Measurements from ENCODE around the gene CFAP43. TPM values are rescaled to one million over a fixed set of nuclear protein-coding genes. Genes with fewer than 3 reads are reported as not detected.

Gene CFAP43
- total RNA-seq, 1 donor from 2014 or later, result not detected

DNA sequence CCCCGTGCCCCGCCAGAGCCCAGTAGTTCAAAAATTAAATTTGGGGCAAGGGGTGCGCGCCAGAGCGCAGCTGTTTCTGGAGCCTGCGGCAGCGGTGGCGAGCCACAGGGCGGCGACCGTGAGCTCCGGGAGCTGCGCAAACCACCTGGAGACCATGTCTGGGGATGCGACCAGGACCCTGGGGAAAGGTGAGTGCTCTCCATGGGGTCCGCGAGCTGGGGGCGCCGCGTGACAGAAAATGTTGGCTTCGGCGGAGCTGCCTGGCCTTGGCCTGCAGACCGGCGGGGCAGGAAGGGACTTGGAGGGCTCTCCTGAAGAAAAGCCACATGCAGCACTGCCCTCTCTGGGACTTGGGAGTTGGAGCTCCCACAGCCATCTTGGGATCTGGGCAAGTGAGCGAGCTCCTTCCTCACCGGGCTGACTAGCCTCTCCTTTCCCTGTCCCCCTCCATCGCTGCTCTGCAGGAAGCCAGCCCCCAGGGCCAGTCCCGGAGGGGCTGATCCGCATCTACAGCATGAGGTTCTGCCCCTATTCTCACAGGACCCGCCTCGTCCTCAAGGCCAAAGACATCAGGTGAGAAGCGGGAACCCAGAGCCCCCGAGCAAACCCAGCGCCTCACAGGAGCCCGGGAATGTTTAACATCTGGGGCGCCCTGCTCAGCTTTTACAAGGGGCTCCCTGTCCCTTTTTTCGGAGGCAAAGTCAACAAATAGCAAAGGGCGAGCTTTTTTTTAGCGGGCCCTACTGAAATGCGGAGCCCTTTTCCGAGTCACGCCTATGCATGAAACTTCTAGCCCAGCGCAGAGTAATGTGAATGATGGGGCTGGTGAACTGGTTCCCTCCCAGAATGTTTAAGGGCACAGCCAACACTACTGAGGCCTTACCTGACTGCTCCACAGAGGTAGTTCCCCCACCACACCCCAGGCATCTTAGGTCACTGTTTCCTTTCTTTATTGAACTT lies 42.9 kb upstream of the CFAP43 start:
- peaks cover 6% of the 10 kb centered on the region for H3K4me1 ChIP-seq
- no peaks in the 10 kb centered on the region for H3K36me3 ChIP-seq
- no peak for DNase-seq
- H3K9me3 ChIP-seq (replicated peaks), result no peaks in the 10 kb centered on the region
- H3K27me3 ChIP-seq (ENCODE audit: low read depth), result peaks cover 10% of the 10 kb centered on the region
- TF ChIP-seq, protein P1, sequence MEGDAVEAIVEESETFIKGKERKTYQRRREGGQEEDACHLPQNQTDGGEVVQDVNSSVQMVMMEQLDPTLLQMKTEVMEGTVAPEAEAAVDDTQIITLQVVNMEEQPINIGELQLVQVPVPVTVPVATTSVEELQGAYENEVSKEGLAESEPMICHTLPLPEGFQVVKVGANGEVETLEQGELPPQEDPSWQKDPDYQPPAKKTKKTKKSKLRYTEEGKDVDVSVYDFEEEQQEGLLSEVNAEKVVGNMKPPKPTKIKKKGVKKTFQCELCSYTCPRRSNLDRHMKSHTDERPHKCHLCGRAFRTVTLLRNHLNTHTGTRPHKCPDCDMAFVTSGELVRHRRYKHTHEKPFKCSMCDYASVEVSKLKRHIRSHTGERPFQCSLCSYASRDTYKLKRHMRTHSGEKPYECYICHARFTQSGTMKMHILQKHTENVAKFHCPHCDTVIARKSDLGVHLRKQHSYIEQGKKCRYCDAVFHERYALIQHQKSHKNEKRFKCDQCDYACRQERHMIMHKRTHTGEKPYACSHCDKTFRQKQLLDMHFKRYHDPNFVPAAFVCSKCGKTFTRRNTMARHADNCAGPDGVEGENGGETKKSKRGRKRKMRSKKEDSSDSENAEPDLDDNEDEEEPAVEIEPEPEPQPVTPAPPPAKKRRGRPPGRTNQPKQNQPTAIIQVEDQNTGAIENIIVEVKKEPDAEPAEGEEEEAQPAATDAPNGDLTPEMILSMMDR (IDR thresholded peaks at IDR 0.05; ENCODE audit: borderline replicate concordance), result peak; percentile 84
- intact Hi-C loops (cut with micrococcal nuclease), result no loop called here
- H3K27ac ChIP-seq (replicated peaks), result no peak overlapping the region
- no peak overlapping the region for H3K4me3 ChIP-seq

GRCh38 chr10:104273899-104274575 lies 41.9 kb upstream of the CFAP43 start:
- H3K4me3 ChIP-seq, result no peak overlapping the region
- DNase-seq, result no peak
- H3K9me3 ChIP-seq (replicated peaks), result no peaks in the 10 kb centered on the region
- no peak overlapping the region for H3K27ac ChIP-seq (replicated peaks)
- no peaks in the 10 kb centered on the region for H3K36me3 ChIP-seq
- peaks cover 12% of the 10 kb centered on the region for H3K4me1 ChIP-seq
- intact Hi-C loops (cut with micrococcal nuclease), result no loop called here
- TF ChIP-seq, protein P1 (IDR thresholded peaks at IDR 0.05; ENCODE audit: borderline replicate concordance), result no peak
- H3K27me3 ChIP-seq (ENCODE audit: low read depth), result peaks cover 10% of the 10 kb centered on the region

DNA sequence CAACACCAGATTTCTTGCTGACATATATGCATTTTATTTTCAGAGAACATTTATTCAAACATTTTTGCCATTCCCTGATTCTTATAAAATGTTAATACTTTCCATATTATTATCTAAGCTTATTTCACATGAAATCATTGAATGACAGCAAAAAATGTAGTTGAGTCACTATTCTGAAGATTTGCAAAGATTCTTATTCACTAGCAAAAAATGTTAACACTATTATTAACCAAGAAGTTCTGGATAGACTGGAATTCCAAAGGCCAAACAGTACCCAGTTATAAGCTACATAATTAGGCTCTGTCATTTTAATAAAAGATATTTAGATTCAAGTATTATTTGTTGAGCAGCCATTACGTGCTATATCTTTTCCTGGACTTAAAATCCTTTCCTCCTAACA lies 41.1 kb upstream of the CFAP43 start:
- peaks cover 10% of the 10 kb centered on the region for H3K27me3 ChIP-seq (ENCODE audit: low read depth)

GRCh38 chr10:104268713-104269645 lies 36.8 kb upstream of the CFAP43 start, which contains the start of gene GSTO2:
Gene GSTO2 (plus strand): TSS chr10:104269184. CDS start chr10:104274916, 5,732 bp downstream.
- Histone ChIP-seq H3K9me3 (replicated peaks) (no peaks in the 10 kb centered on the region), H3K4me1 (peaks cover 26% of the 10 kb centered on the region), H3K36me3 (peaks cover 42% of the 10 kb centered on the region), H3K27me3 (ENCODE audit: low read depth) (no peaks in the 10 kb centered on the region), H3K27ac (replicated peaks) (peak within 1 kb of the TSS; percentile 86), H3K4me3 (peak within 1 kb of the TSS; percentile 80)
- TF ChIP-seq, protein P1 (IDR thresholded peaks at IDR 0.05; ENCODE audit: borderline replicate concordance), result no peak
- intact Hi-C loops (cut with micrococcal nuclease), result no loop called here
- peak; percentile 99 for DNase-seq

More for the DNA sequence above, 41.1 kb upstream of the CFAP43 start:
- DNase-seq, result no peak
- H3K4me1 ChIP-seq, result peaks cover 17% of the 10 kb centered on the region
- intact Hi-C loops (cut with micrococcal nuclease), result no loop called here
- H3K4me3 ChIP-seq, result no peak overlapping the region
- no peak overlapping the region for H3K27ac ChIP-seq (replicated peaks)
- TF ChIP-seq, protein P1 (IDR thresholded peaks at IDR 0.05; ENCODE audit: borderline replicate concordance), result no peak
- H3K9me3 ChIP-seq (replicated peaks), result no peaks in the 10 kb centered on the region
- H3K36me3 ChIP-seq, result no peaks in the 10 kb centered on the region

DNA sequence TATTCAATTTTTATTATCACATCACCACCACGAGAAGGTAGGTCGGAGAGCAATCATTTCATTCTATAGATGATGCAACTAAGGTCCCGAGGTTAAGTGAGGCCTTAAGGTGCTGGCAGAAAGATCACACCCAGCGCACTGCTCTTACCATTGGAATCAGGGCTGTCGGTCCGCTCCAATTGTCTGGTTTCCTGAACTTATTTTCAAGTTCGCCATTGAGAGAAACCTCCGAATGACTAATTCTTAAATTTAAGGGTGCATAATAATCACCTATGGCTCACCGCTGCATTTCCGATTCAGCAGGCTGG lies 36.2 kb upstream of the CFAP43 start:
- H3K27me3 ChIP-seq (ENCODE audit: low read depth), result no peaks in the 10 kb centered on the region
- H3K4me1 ChIP-seq, result peaks cover 29% of the 10 kb centered on the region
- intact Hi-C loops (cut with micrococcal nuclease), result no loop called here
- TF ChIP-seq, protein P1 (IDR thresholded peaks at IDR 0.05; ENCODE audit: borderline replicate concordance), result no peak
- H3K36me3 ChIP-seq, result peaks cover 49% of the 10 kb centered on the region
- H3K27ac ChIP-seq (replicated peaks), result peak overlapping the region; percentile 86
- DNase-seq, result no peak
- H3K4me3 ChIP-seq, result peak overlapping the region; percentile 80
- no peaks in the 10 kb centered on the region for H3K9me3 ChIP-seq (replicated peaks)

Data from left ventricle myocardium inferior (tissue), 1 donor.